K562 (cell line): ENCODE data around the gene GOLGA8A. TPM values are rescaled to one million over a fixed set of nuclear protein-coding genes. Genes with fewer than 3 reads are reported as not detected.
A peak's percentile ranks its signal among the peaks of the same experiment; 100 is the strongest.

Experiments used
- ATF4 ChIP-seq: fragments of 450-650 bp; formaldehyde crosslinking; IDR thresholded peaks from 2 replicates; pipeline ENCODE4 v1.4.0; 2022; ENCODE audit warnings: mild to moderate bottlenecking, moderate library complexity
- ATF6 ChIP-seq: sonication (generic); formaldehyde crosslinking; IDR thresholded peaks from 2 replicates; pipeline ENCODE4 v1.4.0; 2020; ENCODE audit warnings: mild to moderate bottlenecking, missing genetic modification reagents
- MCM7 ChIP-seq, 2 experiments: fragments of 450-650 bp; IDR thresholded peaks; 2 replicates each; pipeline ENCODE4 v1.6.1; 2016 to 2018
- MTA3 ChIP-seq: fragments of 450-650 bp; formaldehyde crosslinking; IDR thresholded peaks from 2 replicates; pipeline ENCODE4 v1.6.1; 2017; ENCODE audit warnings: mild to moderate bottlenecking, borderline replicate concordance
- NFXL1 ChIP-seq: fragments of 450-650 bp; formaldehyde crosslinking; IDR thresholded peaks from 2 replicates; pipeline ENCODE4 v1.4.0; 2021; ENCODE audit warnings: mild to moderate bottlenecking
- NR2C1 ChIP-seq, 2 experiments: fragments of 450-650 bp; IDR thresholded peaks; 2 replicates each; pipeline ENCODE4 v1.6.1; 2017; ENCODE audit warnings: mild to moderate bottlenecking in 2 of 2, antibody characterized with exemption in 1 of 2, inconsistent platforms in 1 of 2, missing compliant biosample characterization in 1 of 2, missing genetic modification characterization in 1 of 2
- RUNX1 ChIP-seq: sonication (generic); IDR thresholded peaks from 2 replicates; pipeline ENCODE4 v1.6.1; 2016; ENCODE audit warnings: antibody characterized with exemption, low read depth
- SFPQ ChIP-seq: fragments of 200-400 bp; formaldehyde crosslinking; IDR thresholded peaks from 2 replicates; pipeline ENCODE4 v1.6.1; 2017; ENCODE audit warnings: mild to moderate bottlenecking, low read depth, low read length, moderate library complexity
- USF2 ChIP-seq: sonication (generic); formaldehyde crosslinking; IDR thresholded peaks from 2 replicates; pipeline ENCODE4 v1.5.0; 2020; ENCODE audit warnings: missing genetic modification reagents
- ZFP36 ChIP-seq: fragments of 150-350 bp; IDR thresholded peaks from 2 replicates; pipeline ENCODE4 v1.6.1; 2018; ENCODE audit warnings: low read length, low read depth; ENCODE audit not compliant: partially characterized antibody
- ZMIZ1 ChIP-seq, 2 experiments: fragments of 150-350 bp in 1 of 2; IDR thresholded peaks; 2 replicates each; pipeline ENCODE4 v1.6.1; 2012 to 2016; ENCODE audit warnings: low read depth in 2 of 2, low read length in 2 of 2, mild to moderate bottlenecking in 1 of 2, moderate library complexity in 1 of 2
- ZNF124 ChIP-seq: sonication (generic); formaldehyde crosslinking; IDR thresholded peaks from 2 replicates; pipeline ENCODE4 v1.8.1; 2022; ENCODE audit warnings: missing genetic modification reagents
- ZNF76 ChIP-seq: fragments of 250-450 bp; sonication (Bioruptor Pico); IDR thresholded peaks from 2 replicates; pipeline ENCODE4 v1.4.0; 2020; ENCODE audit warnings: mild to moderate bottlenecking, moderate library complexity, borderline replicate concordance
- ZSCAN29 ChIP-seq: fragments of 450-650 bp; IDR thresholded peaks from 2 replicates; pipeline ENCODE4 v1.6.1; 2017
- polyA plus RNA-seq, 8 experiments: library from polyadenylated mRNA; depleted of rRNA in 4 of 8; stranded (reverse) in 5 of 8; unstranded in 3 of 8; fragments of >200 nt; fragmentation: Nextera tagmentation in 2 of 8; fragmentation: Illumina TruSeq in 1 of 8; extraction: Ambion mirVana in 2 of 8; extraction: Trizol in 1 of 8; gene quantifications; 2 replicates each; pipeline versions ENCODE4 v1.2.1 to v1.2.3, GENCODE V29; 2011 to 2014; ENCODE audit warnings: inconsistent platforms in 1 of 8, missing spikeins in 1 of 8
- total RNA-seq, 7 experiments: library from RNA; depleted of rRNA in 6 of 7; stranded (reverse); fragments of >200 nt in 6 of 7; fragmentation: Illumina TruSeq in 2 of 7; extraction: Trizol in 2 of 7; gene quantifications; 2 replicates each; pipeline versions ENCODE4 v1.2.1 to v1.2.3, GENCODE V29; 2011 to 2021; ENCODE audit warnings: low replicate concordance in 1 of 7
- TF ChIP-seq, protein P1 (sequence below): sonication (generic); formaldehyde crosslinking; IDR thresholded peaks from 2 replicates; pipeline ENCODE4 v1.8.0; 2022; ENCODE audit warnings: mild to moderate bottlenecking, low read depth, missing genetic modification reagents
- TF ChIP-seq, protein P2 (sequence below): fragments of 250-450 bp; sonication (Bioruptor Pico); IDR thresholded peaks from 2 replicates; pipeline ENCODE4 v1.4.0; 2020; ENCODE audit warnings: borderline replicate concordance

Gene GOLGA8A
- total and polyA plus RNA-seq, 9 of the 15 experiments (the other 6 are each of a cell fraction or from before 2014, with no cell fraction given) = 11.2 to 191 (median 56.3) TPM

DNA sequence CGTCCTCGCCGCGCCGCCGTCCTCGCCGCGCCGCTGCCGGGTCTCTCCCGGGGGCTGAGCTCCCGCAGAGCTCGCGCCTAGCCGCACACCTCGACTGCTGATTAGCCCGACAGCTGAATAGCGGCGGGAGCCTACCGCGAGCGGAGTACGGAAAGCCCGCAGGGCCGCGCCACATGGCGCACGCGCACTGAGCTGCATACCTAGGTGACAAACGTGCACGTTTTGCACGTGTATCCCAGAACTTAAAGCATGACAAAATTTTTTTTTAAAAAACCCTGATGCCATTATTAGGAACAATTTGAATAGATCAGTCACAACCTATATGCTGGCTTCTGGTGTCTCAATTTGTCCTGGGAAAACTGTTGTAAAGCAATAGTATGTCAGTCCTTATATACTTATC is at the start of gene GOLGA8A (continued):
- TF ChIP-seq ATF4 (CRISPR knock-in tag) (no peak), SFPQ (no peak), MTA3 (peak; percentile 97; the same call in 1 of the 2 replicates), NR2C1 (IDR thresholded peaks at IDR 0.05) (no peak), NR2C1 (tag; IDR thresholded peaks at IDR 0.05) (no peak), USF2 (CRISPR knock-in tag) (no peak), ATF6 (peak; percentile 86; the same call in 1 of the 2 replicates), ZNF124 (CRISPR knock-in tag) (no peak), MCM7 (IDR thresholded peaks at IDR 0.05) (no peak), RUNX1 (no peak), ZSCAN29 (no peak), ZNF76 (CRISPR knock-in tag) (no peak), ZFP36 (no peak), ZMIZ1 (IDR thresholded peaks at IDR 0.05; ENCODE audit: low read depth in 2 of 2, low read length in 2 of 2) (no peak), NFXL1 (CRISPR knock-in tag) (no peak)
- TF ChIP-seq, protein P1, sequence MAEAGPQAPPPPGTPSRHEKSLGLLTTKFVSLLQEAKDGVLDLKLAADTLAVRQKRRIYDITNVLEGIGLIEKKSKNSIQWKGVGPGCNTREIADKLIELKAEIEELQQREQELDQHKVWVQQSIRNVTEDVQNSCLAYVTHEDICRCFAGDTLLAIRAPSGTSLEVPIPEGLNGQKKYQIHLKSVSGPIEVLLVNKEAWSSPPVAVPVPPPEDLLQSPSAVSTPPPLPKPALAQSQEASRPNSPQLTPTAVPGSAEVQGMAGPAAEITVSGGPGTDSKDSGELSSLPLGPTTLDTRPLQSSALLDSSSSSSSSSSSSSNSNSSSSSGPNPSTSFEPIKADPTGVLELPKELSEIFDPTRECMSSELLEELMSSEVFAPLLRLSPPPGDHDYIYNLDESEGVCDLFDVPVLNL (CRISPR knock-in tag) = no peak
- TF ChIP-seq, protein P2, sequence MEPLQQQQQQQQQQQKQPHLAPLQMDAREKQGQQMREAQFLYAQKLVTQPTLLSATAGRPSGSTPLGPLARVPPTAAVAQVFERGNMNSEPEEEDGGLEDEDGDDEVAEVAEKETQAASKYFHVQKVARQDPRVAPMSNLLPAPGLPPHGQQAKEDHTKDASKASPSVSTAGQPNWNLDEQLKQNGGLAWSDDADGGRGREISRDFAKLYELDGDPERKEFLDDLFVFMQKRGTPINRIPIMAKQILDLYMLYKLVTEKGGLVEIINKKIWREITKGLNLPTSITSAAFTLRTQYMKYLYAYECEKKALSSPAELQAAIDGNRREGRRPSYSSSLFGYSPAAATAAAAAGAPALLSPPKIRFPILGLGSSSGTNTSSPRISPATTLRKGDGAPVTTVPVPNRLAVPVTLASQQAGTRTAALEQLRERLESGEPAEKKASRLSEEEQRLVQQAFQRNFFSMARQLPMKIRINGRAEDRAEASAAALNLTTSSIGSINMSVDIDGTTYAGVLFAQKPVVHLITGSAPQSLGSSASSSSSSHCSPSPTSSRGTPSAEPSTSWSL (CRISPR knock-in tag) = no peak
